GM21515 (cell line): ENCODE measurements around the gene FGD5.

Experiments
- ATAC-seq: cut with Tn5 transposase; IDR thresholded peaks from one replicate; pipeline ENCODE4 v1.9.1; 2021; ENCODE audit not compliant: unreplicated experiment

The FGD5 gene

DNA sequence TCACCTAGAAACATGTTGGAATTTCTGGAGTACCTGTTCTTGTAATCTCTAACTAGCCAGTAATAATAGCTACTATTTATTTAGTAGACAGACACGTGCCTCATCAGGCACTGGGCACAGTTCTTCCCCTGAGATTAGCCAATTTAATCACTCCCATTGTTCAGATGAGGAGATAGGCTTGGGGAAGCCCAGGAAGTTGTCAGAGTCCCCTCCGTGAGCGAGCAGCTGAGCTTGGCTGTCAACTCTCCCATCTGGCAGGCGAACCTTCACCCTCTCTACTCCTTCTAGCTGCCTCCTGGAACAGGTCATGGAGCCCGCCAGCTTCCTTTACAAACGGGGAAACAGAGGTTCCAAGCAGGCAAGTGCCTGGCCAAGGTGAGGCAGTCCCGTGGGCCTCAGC is 31.1 kb upstream of the FGD5 start:
- ATAC-seq: no peak

DNA sequence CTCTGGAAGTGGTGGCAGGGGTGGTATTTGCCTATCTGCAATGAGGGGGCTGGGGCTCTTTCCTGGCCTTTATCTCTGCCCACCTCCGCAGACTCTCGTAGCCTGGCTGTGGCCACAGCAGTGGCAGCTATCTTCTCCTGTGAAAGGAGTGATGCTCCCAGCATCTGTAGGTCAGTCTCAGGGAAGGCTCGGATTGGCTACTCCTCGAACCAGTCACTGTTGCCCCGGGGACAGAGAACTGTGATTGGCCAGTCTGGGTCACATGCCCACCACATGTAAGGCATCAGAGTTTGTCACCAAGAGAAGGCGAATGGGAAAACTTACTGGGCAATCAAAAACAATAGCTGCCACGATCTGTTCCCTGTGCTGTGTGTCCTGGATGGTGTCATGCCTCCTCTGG is 30.1 kb upstream of the FGD5 start:
- no peak for ATAC-seq

DNA sequence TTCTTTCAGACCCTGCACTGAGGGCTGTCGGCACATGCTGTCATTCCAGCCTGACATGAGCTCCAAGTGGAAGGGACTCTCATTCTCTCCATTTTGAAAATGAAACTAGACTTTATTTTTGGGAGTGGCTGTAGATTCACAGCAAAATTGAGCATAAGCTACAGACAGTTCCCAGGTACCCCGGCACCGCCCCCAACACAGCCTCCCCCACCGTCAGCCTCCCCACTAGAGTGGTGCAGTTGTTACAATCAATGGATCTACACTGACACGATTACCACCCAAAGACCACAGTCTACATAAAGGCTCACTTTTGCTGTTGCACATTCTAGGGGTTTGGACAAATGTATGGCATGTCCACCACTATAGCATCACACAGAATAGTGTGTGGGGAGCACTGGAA is 29.5 kb upstream of the FGD5 start:
- ATAC-seq: no peak

- ATAC-seq: no peak
Observed at GRCh38 chr3:14789640-14790285, 29.0 kb upstream of the FGD5 start.

DNA sequence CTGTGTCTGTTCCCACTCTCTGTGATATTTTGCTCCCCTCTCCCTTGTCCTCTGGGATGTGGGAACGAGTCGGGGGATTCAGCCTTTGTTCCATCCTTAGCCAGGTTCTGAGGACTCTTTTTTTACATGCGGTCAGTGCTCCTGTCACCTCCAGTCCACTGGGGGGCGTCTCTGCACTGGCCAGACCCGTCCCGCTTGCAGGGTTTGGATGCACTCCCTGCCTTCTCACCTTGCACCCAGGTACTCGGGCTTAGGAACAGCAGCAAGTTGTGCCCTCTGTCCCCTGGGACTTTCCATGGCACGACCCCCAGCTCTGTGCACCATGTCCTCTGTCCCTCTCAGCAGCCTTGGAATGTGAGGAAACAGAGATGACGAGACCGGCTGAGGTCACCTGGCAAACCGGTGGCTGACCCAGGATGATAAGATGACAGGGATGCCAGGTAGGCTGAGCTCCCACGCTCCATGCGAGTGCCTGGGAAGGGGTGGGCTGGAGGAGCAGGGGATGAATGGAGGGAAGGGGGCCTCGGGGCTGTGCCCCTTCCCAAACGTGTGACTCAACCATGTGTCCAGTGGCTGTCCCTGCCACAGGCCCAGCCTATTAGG is 27.3 kb upstream of the FGD5 start:
- no peak for ATAC-seq

DNA sequence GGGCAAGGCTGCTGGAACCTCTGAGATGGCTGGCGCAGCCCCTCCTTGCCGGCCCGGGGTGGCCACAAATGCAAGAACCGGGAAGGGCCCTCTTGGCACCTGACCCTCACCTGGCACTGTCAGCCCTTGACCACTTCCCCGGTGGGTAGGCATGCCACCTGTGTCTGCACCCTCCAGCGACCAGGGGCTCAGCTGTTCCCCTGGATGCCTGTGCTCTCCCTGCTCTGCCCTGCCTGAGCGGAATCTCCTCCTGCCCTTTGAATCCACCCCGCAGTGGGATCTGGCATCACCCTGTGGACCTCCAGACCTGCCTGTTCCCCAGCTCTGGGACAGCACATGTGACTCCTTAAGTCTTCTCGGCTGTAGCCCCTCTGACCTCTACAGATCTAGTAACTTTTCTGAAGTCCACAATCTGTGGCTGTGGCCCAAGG is 26.1 kb upstream of the FGD5 start:
- no peak for ATAC-seq

DNA sequence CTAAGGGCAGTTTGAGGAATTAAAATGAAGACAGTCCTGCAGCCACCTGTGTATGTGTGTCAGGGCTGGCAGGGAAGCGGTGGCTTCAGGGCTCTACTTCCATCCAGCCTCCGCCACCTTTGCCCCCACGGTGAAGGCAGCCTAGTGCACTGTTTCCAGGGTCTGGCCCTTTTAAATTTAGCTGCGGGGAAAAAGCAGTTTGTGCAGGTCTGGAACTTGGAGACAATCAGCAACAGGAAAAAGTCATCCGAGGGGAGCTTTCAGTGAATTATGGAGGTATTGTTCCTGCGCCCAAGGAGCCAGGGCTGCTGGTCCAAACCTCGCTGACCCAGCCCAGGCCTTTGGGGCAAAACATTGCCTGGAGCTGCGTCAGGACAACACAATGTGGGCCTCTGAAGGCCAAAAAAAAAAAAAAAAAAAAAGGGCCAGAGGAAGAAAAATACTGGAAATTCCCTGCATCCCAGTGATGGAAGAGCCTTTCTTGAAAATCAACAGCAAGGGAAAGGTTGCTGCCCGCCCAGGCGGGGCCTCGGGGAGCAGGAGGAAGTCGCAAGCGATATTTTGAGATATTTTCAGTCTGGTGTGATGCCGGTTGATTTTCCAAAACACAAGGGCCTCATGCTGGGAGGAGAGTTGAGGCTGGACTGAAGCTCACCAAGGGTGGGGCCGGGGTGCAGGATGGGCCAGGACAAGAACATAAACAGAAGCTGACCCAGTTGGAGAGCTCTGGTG is 25.5 kb upstream of the FGD5 start:
- ATAC-seq: no peak

- no peak for ATAC-seq
Observed at GRCh38 chr3:14793858-14794234, 24.9 kb upstream of the FGD5 start.

GRCh38 chr3:14794435-14794834 is 24.3 kb upstream of the FGD5 start:
- no peak for ATAC-seq

- ATAC-seq: no peak
Observed at GRCh38 chr3:14795996-14796395, 22.8 kb upstream of the FGD5 start.

GRCh38 chr3:14796403-14797077 is 22.2 kb upstream of the FGD5 start:
- no peak for ATAC-seq

GRCh38 chr3:14797731-14798130 is 21.0 kb upstream of the FGD5 start:
- no peak for ATAC-seq

GRCh38 chr3:14798231-14798630 is 20.5 kb upstream of the FGD5 start:
- ATAC-seq: no peak

- ATAC-seq: no peak
Observed at GRCh38 chr3:14799146-14799545, 19.6 kb upstream of the FGD5 start.

DNA sequence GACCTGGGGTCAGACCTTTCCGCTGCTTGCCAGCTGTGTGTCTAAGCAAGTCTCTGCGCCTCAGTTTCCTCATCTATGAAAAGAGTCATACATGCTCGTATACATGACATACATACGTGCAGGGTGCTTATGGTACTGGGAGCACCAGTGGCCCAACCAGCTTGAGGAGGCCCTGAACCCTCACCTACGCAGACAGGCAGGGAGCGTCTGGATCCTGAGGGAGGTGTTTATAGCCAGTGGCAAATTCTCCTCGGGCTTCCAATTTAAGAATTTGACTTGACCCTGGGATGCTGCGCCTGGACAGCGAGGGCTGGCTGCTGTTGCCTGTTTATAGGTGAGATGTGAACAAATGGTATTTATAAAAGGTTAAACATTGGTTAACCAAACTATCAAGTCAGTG is 17.7 kb upstream of the FGD5 start:
- ATAC-seq: no peak

GRCh38 chr3:14801668-14802380 is 16.9 kb upstream of the FGD5 start:
- ATAC-seq: no peak

DNA sequence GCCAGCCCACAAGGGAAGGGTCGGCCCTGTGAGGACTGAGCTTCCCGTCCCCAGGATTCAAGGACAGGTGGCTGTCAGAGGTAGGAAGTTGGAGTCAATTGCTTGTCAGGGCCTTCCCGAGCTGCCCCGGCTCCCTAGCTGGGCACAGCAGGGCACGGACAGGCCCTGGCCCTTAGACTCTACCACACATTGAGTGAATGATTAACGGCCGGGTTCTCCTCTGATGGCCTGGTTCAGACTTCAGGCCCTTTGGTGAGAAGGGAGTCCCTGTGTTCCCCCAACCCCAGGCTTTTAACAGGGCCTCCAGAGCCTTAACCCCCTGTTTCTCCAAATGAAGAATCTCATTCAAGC is 16.4 kb upstream of the FGD5 start:
- ATAC-seq: no peak

DNA sequence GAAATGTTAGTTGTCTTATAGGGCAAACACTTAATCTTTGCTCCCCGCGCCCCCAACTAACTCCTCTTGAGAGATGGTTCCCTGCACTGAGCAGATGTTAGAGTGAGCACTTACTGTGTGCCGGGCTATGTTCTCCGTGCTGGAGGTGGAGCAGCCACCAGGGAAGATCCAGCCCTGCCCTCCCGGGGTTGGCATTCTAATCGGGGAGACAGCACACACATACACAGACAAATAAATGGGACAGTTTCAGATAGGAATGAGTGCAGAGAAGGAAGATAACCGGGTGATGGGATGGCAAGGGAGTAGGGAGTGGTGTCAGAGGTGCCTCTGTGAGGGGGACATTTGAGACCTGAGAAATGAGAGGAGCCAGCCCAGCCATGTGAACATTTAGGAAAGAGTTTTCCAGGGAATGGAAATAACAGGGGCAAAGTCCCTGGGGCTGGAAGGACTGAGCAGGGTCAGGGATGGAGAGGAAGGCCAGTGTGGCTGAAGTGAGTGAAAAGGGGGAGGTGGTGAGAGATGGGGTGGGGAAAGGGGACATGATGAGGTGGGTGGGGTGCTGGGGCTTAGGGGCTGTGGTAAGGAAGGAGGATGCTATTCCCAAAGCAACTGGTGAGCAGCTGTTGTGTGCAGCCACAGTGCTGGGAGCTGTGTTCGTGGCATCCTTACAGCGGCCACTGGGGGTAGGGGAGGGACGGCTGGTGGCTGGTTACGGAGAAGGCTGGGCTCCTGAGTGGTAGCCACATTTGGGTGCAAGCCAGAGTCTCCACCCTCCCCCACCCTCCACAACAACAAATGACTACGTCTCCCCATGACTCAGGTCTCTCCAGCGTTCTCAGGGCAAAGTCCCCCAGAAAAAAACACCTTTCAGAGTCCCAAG is 15.4 kb upstream of the FGD5 start:
- no peak for ATAC-seq

- ATAC-seq: no peak
Observed at GRCh38 chr3:14803981-14804834, 14.6 kb upstream of the FGD5 start.
